ENCODE measurements around the gene ANXA6. TPM values are rescaled to one million over a fixed set of nuclear protein-coding genes. Genes with fewer than 3 reads are reported as not detected.

Gene ANXA6
- total RNA-seq, 1 experiment from 2014 or later: 51.9 TPM

DNA sequence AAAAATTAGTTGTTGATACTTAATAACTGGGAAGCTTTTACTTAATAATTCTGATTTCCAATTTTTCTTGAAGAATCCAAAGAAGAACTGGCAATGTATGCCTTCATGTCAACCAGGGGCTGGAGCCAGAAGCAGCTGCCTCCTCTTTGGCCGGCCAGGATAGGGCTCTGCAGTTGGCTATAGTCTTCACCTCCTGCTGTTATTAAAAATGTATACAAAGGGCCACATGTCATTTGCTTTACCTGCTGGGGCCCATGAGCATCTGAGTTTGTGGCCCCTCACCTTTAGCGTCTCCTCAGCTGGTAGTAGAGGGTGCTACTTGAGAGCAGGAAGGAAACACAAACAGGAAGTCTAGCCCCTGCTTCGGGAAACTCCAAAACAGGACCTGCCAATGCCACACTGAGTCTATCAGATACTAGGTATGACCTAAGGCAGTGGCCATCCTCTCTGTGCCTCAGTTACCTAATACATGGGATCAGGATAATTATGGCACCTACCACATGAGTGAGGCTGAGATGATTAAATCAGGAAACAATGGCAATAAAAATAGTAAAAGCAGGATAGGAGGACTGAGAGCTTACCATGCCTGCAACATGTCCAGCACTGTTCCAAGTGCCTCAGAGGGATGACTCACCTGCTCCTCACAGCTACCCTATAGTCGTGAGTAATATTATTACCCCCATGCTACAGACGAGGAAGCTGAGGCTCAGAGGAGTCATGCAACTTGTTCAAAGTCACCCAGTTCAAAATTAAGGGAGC lies 45.0 kb upstream of the ANXA6 start:
- H3K27me3 Mint-ChIP-seq (ENCODE audit: insufficient read depth, unreplicated experiment): no peaks in the 10 kb centered on the region

GRCh38 chr5:151200913-151201595 lies 43.5 kb upstream of the ANXA6 start:
- H3K4me3 ChIP-seq (ENCODE audit: low read depth, low read length): no peak overlapping the region
- intact Hi-C loops (cut with micrococcal nuclease; ENCODE audit: unreplicated experiment): no loop called here
- no peaks in the 10 kb centered on the region for H3K36me3 ChIP-seq (ENCODE audit: control insufficient read depth, insufficient read depth, low read length)
- Mint-ChIP-seq H3K4me3 (ENCODE audit: unreplicated experiment) (no peak overlapping the region), H3K36me3 (ENCODE audit: insufficient read depth, unreplicated experiment) (no peaks in the 10 kb centered on the region), H3K27me3 (ENCODE audit: insufficient read depth, unreplicated experiment) (no peaks in the 10 kb centered on the region), H3K27ac (ENCODE audit: unreplicated experiment) (no peak overlapping the region), H3K9me3 (ENCODE audit: unreplicated experiment) (no peaks in the 10 kb centered on the region), H3K4me1 (ENCODE audit: low read depth, unreplicated experiment) (no peaks in the 10 kb centered on the region)
- H3K4me1 ChIP-seq: no peaks in the 10 kb centered on the region
- no TSS peak for BruUV-seq (replicated peaks)
- ChIA-PET CTCF (no interaction called here), POLR2A (no interaction called here)
- no peak for TF ChIP-seq CTCF (IDR thresholded peaks at IDR 0.05; ENCODE audit: insufficient read depth in 1 of 2, low read depth in 1 of 2, low read length in 1 of 2, severe bottlenecking in 1 of 2, unreplicated experiment in 1 of 2)
- H3K9me3 ChIP-seq: no peaks in the 10 kb centered on the region
- DNase-seq: peak in 1 of 2 experiments; percentile 7
- no peaks in the 10 kb centered on the region for H3K27me3 ChIP-seq (replicated peaks; ENCODE audit: control insufficient read depth, insufficient read depth, low read length)

More for the DNA sequence above, 45.0 kb upstream of the ANXA6 start:
- no peaks in the 10 kb centered on the region for H3K36me3 Mint-ChIP-seq (ENCODE audit: insufficient read depth, unreplicated experiment)
- H3K4me1 Mint-ChIP-seq (ENCODE audit: low read depth, unreplicated experiment): no peaks in the 10 kb centered on the region
- Histone ChIP-seq H3K4me1 (no peaks in the 10 kb centered on the region), H3K27me3 (replicated peaks; ENCODE audit: control insufficient read depth, insufficient read depth, low read length) (no peaks in the 10 kb centered on the region), H3K9me3 (no peaks in the 10 kb centered on the region), H3K4me3 (ENCODE audit: low read depth, low read length) (no peak overlapping the region), H3K36me3 (ENCODE audit: control insufficient read depth, insufficient read depth, low read length) (no peaks in the 10 kb centered on the region)
- no peak overlapping the region for H3K27ac Mint-ChIP-seq (ENCODE audit: unreplicated experiment)
- peak in 1 of 2 experiments; percentile 9 for DNase-seq
- ChIA-PET CTCF (interaction anchor here (0.5 to 1.2 kb wide), 2 partner anchors 32 to 50 kb away, joined by 4 read pairs; partner anchors contain the start of gene GM2A), POLR2A (interaction anchor here (0.9 kb wide), 1 partner anchor 50 kb away, joined by 4 read pairs; the partner anchor contains the start of gene GM2A)
- TF ChIP-seq CTCF (IDR thresholded peaks at IDR 0.05; ENCODE audit: insufficient read depth in 1 of 2, low read depth in 1 of 2, low read length in 1 of 2, severe bottlenecking in 1 of 2, unreplicated experiment in 1 of 2): no peak
- intact Hi-C loops (cut with micrococcal nuclease; ENCODE audit: unreplicated experiment): no loop called here
- no peak overlapping the region for H3K4me3 Mint-ChIP-seq (ENCODE audit: unreplicated experiment)
- no peaks in the 10 kb centered on the region for H3K9me3 Mint-ChIP-seq (ENCODE audit: unreplicated experiment)
- no TSS peak for BruUV-seq (replicated peaks)

GRCh38 chr5:151199581-151200185 lies 42.1 kb upstream of the ANXA6 start:
- Histone ChIP-seq H3K4me1 (no peaks in the 10 kb centered on the region), H3K9me3 (no peaks in the 10 kb centered on the region), H3K27me3 (replicated peaks; ENCODE audit: control insufficient read depth, insufficient read depth, low read length) (no peaks in the 10 kb centered on the region), H3K4me3 (ENCODE audit: low read depth, low read length) (no peak overlapping the region), H3K36me3 (ENCODE audit: control insufficient read depth, insufficient read depth, low read length) (no peaks in the 10 kb centered on the region)
- TF ChIP-seq CTCF (IDR thresholded peaks at IDR 0.05; ENCODE audit: insufficient read depth in 1 of 2, low read depth in 1 of 2, low read length in 1 of 2, severe bottlenecking in 1 of 2, unreplicated experiment in 1 of 2): no peak
- Mint-ChIP-seq H3K27ac (ENCODE audit: unreplicated experiment) (no peak overlapping the region), H3K4me3 (ENCODE audit: unreplicated experiment) (no peak overlapping the region), H3K36me3 (ENCODE audit: insufficient read depth, unreplicated experiment) (no peaks in the 10 kb centered on the region), H3K9me3 (ENCODE audit: unreplicated experiment) (no peaks in the 10 kb centered on the region), H3K4me1 (ENCODE audit: low read depth, unreplicated experiment) (no peaks in the 10 kb centered on the region), H3K27me3 (ENCODE audit: insufficient read depth, unreplicated experiment) (no peaks in the 10 kb centered on the region)
- peak in 1 of 2 experiments; percentile 12 for DNase-seq
- BruUV-seq (replicated peaks): no TSS peak
- ChIA-PET POLR2A (no interaction called here), CTCF (no interaction called here)
- intact Hi-C loops (cut with micrococcal nuclease; ENCODE audit: unreplicated experiment): no loop called here
